Measurements from ENCODE around the gene RAPGEF5.
A peak's percentile ranks its signal among the peaks of the same experiment; 100 is the strongest.

RAPGEF5 gene

DNA sequence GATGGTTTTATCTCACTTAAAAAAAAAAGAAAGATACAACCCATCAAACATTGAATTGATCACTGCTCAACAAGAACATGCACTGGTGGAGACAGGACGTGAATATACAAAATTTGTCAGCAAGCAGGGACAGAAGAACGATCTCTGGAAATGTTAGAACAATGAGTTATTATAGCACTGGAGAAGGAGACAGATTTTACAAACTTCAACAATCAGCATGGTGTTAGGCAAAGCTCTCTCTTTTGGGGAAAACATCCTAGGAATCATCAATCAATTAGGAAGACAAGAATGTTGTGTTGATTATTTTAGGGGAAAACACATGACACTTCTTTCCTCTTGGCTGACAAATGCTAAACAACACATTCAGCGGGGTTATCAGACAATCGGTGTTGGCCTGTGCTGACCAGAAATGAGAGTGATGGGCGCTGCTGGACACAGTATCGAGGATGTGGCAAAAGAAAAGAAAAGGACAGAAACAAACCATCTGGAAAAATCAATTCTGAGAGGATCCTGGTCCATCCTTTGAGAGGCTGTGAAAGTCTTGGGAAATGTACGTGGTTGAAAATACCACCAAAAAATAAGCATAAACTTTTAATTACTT lies 103.9 kb downstream of the RAPGEF5 start:
- TF ChIP-seq JUND (IDR thresholded peaks at IDR 0.05; ENCODE audit: low read depth): no peak
- in situ Hi-C loops (cut with HindIII; ENCODE audit: low pct_unique_long_range_greater_than_20kb, low sequenced_read_pairs): no loop called here

DNA sequence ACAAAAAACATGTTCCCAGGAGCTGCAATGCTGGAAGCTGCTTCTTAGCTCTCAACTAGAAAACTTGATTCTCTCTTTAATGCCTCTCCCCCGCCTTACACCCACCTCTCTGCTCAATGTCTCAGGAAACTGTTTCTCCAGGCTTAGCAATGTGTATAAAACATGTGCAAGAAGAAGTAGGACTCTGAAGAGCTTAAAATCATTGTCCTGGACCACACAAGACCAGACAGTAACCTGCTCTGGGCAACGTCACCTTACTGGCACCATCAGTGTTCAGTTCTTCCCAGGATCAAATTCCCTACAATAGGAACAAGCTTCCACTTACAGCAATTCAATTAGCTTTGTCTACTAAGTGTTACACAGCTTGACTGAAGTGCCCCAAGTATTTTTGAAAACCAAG lies 104.9 kb downstream of the RAPGEF5 start:
- DNase-seq (ENCODE audit: low read depth in 1 of 2, low spot score in 1 of 2): no peak
- no peak for TF ChIP-seq JUND (IDR thresholded peaks at IDR 0.05; ENCODE audit: low read depth)
- in situ Hi-C loops (cut with HindIII; ENCODE audit: low pct_unique_long_range_greater_than_20kb, low sequenced_read_pairs): no loop called here

More for the DNA sequence above, 103.9 kb downstream of the RAPGEF5 start:
- DNase-seq (ENCODE audit: low read depth in 1 of 2, low spot score in 1 of 2): no peak

DNA sequence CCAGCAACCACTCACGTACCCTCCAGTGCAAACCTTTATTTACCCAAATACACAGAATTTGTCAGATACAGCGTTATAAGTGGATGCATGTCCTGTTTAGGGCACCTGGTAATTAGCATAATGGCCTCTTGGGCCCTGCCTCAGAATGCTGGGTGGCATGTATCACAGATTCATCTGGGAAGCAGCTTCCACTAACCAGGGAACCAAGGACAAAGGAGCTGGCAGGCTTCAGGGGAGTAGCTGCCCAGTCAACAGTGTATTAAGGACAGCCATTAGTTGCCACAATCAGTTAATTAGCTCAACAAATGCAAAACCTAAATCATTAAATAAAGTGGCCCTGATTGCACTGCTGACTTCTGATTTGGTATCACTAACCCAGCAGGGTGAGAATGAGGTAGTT lies 105.7 kb downstream of the RAPGEF5 start:
- TF ChIP-seq JUND (IDR thresholded peaks at IDR 0.05; ENCODE audit: low read depth): no peak
- in situ Hi-C loops (cut with HindIII; ENCODE audit: low pct_unique_long_range_greater_than_20kb, low sequenced_read_pairs): no loop called here
- DNase-seq (ENCODE audit: low read depth in 1 of 2, low spot score in 1 of 2): no peak

DNA sequence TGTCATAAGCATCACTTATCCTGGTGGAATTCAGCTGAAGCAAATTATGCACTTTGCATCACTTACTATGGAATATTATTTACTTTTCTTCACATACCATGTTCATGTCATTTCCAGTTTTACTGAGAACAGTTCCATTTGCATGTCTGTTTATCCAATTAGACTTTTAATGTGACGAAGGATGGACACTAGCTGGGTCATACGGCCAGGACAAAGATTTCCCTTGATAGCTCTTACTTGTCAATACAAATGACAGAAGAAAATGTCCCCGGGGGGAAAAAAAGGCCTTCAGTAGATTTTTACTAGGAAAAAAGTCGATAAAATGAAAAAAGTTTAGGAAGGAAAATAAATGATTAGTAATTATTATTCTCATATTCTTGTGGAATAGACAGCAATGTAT lies 106.6 kb downstream of the RAPGEF5 start:
- no peak for DNase-seq (ENCODE audit: low read depth in 1 of 2, low spot score in 1 of 2)
- in situ Hi-C loops (cut with HindIII; ENCODE audit: low pct_unique_long_range_greater_than_20kb, low sequenced_read_pairs): no loop called here

DNA sequence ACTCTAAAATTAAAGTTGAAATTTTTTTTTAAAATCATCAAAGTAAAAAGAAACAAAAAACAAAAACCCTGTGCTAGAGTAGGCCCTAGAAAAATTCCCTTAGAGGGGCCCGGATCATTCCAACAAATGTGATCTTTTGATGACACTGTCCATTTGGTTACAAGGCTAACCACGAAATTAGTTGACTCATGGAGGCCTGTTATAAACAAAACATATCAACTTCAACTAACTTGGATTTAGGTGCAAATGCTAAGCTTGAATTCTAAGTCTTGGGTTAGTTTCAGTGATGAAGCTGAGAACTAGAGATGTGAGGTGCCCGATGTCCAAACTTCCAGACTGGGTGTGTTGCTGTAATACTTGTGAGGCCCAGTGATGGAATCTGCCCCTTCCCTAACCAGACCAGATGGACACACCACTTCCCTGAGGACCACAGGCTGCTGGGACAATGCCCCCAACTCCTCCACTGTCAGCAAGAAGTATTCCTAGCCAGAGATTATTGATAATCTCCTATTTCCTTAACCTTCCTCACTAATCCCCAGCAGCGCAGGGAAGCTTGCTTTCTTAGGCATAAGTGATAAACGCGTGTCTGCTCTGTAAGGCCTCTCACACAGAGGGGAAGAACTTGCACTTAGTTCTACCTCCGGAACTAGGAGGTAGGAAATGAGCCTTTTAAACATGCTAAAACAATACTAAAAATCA lies 108.7 kb downstream of the RAPGEF5 start:
- DNase-seq (ENCODE audit: low read depth in 1 of 2, low spot score in 1 of 2): no peak
- in situ Hi-C loops (cut with HindIII; ENCODE audit: low pct_unique_long_range_greater_than_20kb, low sequenced_read_pairs): no loop called here
- no peak for TF ChIP-seq JUND (IDR thresholded peaks at IDR 0.05; ENCODE audit: low read depth)

More for the DNA sequence above, 106.6 kb downstream of the RAPGEF5 start:
- no peak for TF ChIP-seq JUND (IDR thresholded peaks at IDR 0.05; ENCODE audit: low read depth)

DNA sequence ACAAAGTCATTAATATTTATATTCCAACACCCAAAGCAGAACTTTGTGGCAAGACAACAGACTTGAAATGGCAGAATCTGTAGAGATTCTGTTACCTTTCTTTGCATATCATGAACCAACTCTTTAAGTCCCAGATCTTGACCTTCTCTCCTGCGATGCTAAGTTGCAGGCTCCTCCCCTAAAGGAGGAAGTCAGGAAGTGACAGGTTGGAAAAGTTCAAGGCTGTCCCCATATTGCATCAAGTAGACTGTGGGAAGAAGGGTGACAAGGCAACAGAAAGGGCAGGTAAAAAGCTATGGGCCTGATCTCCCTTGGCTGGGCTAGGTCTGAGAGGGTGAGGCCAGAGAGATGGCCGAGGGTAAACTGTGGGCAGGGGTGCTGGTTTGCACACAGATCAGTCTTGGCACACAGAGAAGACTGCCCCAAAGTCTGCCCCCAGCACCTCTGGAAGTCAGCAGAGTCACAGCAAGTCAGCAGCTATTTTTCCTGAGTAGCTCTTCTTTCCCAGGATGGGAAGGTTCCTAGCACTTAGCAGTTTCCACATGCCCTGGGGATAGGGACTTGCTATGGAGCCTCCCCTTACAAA lies 115.1 kb downstream of the RAPGEF5 start:
- in situ Hi-C loops (cut with HindIII; ENCODE audit: low pct_unique_long_range_greater_than_20kb, low sequenced_read_pairs): no loop called here
- no peak for TF ChIP-seq JUND (IDR thresholded peaks at IDR 0.05; ENCODE audit: low read depth)
- no peak for DNase-seq (ENCODE audit: low read depth in 1 of 2, low spot score in 1 of 2)

DNA sequence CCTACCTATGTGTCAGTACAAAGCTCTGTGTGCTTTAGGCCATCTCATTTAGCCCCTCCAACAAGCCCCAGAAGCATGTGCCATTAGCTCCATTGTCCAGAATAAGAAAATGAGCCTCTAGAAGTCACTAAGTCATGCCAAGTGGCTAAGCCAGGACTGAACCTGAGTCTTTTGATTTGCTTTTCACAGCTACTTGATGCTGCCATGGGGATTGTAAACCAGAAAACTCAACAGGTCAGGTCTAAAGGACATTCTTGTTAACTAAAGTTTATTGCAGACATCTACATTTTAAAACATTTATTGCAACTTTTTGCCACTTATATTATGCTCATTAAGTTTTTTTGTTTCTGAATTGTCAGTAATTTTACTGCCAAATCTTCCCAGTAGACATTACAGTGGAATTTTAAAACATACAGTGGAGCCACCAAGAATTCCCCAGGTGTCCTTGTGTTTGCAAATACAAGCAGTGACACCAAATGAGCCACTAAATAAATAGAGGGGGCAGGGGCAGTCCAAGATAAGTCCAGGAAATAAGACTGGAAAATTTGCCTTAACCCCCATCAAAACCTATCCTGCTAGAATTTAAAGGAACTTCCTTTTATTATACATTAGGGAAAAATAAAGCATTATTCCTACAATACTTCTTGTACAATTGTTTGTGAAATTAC lies 115.9 kb downstream of the RAPGEF5 start:
- no peak for DNase-seq (ENCODE audit: low read depth in 1 of 2, low spot score in 1 of 2)
- no peak for TF ChIP-seq JUND (IDR thresholded peaks at IDR 0.05; ENCODE audit: low read depth)

DNA sequence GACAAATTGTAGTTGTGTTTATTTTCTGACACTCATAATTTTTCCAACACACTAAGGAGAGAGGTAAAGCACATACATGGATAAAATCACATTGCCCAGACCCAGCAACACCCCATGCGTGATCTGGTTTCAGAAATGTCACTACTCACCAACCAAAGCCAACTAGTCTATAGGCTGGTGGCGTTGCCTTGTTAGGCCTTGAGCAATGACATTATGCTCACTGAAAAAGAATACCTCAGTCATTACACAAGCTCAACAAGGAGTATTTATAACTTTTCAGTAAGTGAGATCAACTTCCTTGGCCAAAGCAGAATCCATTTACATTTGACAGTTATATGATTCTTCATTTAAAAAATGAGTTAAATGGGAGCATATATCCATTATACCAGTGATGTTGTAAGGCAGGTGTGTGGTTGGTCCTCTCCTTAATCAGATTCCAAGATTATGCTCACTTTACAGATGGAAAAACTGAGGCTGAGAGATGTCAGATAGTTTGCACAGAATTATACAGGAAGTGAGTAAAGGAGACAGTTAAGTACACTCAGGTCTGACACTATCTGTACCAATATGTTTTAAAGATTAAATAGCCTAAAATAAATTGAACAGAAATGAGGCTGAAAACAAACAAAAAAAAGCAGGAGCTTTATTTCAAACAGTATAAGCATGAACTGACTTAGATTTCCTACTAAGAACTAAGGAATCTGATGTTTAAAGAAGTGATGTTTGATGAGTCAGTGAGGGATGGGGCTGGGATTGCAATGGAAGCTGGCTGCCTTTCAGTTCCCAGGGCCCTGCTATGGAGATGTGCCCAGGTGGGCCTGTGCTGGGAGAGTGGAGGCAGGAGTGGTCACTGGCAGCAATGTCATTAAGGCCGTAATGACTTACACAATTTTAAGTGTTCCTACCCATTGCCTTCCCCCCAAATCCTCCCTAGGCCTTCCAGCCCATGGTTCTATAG lies 118.3 kb downstream of the RAPGEF5 start:
- in situ Hi-C loops (cut with HindIII; ENCODE audit: low pct_unique_long_range_greater_than_20kb, low sequenced_read_pairs): no loop called here
- no peak for TF ChIP-seq JUND (IDR thresholded peaks at IDR 0.05; ENCODE audit: low read depth)
- no peak for DNase-seq (ENCODE audit: low read depth in 1 of 2, low spot score in 1 of 2)

More for the DNA sequence above, 115.9 kb downstream of the RAPGEF5 start:
- in situ Hi-C loops (cut with HindIII; ENCODE audit: low pct_unique_long_range_greater_than_20kb, low sequenced_read_pairs): no loop called here

DNA sequence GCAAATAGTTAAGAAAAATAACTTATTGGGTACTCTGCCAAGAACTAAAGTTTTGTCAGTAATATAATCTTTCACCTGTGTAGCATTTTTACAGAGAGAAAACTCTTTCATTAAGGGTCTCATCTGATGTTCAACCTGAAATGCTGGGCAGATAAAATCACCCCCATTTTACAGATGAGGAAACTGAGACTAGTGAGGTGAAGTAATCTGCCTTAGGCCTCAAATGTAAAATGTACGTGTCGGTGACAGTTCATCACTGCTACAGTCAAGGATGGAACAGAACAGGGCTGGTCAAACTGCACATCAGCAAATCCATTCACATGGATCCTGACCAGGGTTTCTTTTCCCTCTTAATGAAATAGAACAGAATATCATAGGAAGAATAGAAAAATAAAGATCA lies 121.8 kb downstream of the RAPGEF5 start:
- in situ Hi-C loops (cut with HindIII; ENCODE audit: low pct_unique_long_range_greater_than_20kb, low sequenced_read_pairs): no loop called here
- DNase-seq (ENCODE audit: low read depth in 1 of 2, low spot score in 1 of 2): no peak
- no peak for TF ChIP-seq JUND (IDR thresholded peaks at IDR 0.05; ENCODE audit: low read depth)

DNA sequence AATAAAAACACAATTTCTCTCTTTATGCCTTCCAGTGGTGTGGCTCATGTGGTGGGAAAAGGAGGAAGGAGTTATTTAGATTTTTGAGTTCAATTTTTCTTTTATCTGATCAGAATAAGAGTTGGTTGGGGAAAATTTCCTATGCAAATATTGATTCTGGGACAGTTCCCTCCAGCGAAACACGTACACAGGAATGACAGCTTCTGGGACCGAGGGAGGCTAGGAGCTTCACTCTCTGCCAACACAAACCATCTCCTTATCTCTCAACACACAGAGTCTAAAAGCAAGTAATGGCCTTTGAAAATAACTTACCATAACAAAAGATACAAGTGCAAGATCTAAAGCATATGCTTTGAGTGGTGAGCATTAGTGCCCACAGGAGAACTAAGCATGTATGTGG lies 122.7 kb downstream of the RAPGEF5 start:
- peak in 1 of 2 experiments; percentile 68 for DNase-seq (ENCODE audit: low read depth in 1 of 2, low spot score in 1 of 2)
- in situ Hi-C loops (cut with HindIII; ENCODE audit: low pct_unique_long_range_greater_than_20kb, low sequenced_read_pairs): no loop called here
- no peak for TF ChIP-seq JUND (IDR thresholded peaks at IDR 0.05; ENCODE audit: low read depth)

DNA sequence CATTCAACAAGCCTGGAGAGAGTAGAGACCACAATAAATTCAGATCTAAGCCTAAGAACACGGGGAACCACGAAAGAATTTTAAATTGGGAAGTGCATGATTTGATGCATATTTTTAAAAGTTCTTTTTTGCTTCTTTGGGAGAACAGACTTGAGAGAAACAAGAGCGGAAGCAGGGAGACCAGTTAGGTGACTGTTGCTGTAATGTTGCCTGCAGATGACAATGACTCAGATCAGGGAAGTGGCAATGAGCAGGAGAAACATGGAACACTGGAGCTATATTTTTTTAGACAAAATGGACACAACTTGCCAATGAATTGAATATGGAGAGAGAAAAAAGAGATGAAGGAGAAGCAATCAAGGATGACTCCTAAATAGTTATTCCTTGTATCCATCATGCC lies 125.1 kb downstream of the RAPGEF5 start:
- in situ Hi-C loops (cut with HindIII; ENCODE audit: low pct_unique_long_range_greater_than_20kb, low sequenced_read_pairs): no loop called here
- TF ChIP-seq JUND (IDR thresholded peaks at IDR 0.05; ENCODE audit: low read depth): no peak
- peak in 1 of 2 experiments; percentile 58 for DNase-seq (ENCODE audit: low read depth in 1 of 2, low spot score in 1 of 2)

DNA sequence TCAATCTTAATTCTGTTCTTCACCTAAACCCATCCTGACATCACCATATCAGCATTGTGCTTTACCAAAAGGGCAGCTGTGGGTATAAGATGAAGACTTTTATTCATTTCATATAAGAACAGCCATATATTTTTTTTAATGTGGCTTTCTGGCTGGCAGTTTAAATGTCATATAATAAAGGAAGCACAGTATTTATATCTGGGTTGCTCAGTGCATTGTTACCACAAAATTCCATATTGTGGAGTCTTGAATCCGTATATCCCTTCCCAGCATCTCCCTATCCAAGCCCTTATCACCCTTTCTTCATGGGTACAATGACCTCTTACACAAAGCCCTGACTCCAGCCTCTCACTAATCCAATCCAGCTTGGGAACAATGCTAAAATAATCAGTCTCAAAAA lies 125.8 kb downstream of the RAPGEF5 start:
- in situ Hi-C loops (cut with HindIII; ENCODE audit: low pct_unique_long_range_greater_than_20kb, low sequenced_read_pairs): no loop called here
- no peak for TF ChIP-seq JUND (IDR thresholded peaks at IDR 0.05; ENCODE audit: low read depth)
- DNase-seq (ENCODE audit: low read depth in 1 of 2, low spot score in 1 of 2): no peak

Measured in T47D (cell line).